Measurements from ENCODE around the gene ASB18. TPM values are rescaled to one million over a fixed set of nuclear protein-coding genes. Genes with fewer than 3 reads are reported as not detected.

Gene ASB18
- total RNA-seq, 1 donor from 2014 or later: not detected

DNA sequence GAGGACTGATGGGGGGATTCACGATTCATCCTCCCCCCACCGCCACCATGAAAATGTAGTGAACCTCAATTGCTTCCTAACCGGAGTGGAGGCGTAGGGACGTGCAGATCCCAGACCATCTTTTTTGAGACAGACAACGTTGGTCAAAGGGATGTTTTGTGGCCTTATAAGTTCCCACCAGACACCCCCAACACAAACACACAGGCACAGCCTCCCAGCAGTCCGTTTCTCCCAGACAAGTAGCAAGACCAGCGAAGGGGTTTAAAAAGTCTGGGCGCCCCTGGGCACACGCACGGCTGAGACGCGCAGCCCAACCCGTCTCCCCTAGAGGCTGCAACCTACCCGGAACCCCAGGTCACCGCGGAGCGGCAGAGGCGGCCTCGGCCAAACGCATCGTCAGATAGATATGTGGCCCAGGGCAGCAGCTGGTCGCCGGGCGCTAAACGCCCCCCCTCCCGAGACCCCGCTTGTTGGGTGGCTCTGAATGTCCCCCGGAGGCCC is 97.4 kb downstream of the ASB18 start:
- no peaks in the 10 kb centered on the region for H3K36me3 Mint-ChIP-seq (ENCODE audit: low read depth)
- ChIA-PET POLR2A (no interaction called here), CTCF (no interaction called here)
- ATAC-seq (ENCODE audit: low read depth) (no peak), DNase-seq (no peak)
- H3K4me3 Mint-ChIP-seq: no peak overlapping the region
- no peak overlapping the region for H3K27ac Mint-ChIP-seq
- TF ChIP-seq, protein P1, sequence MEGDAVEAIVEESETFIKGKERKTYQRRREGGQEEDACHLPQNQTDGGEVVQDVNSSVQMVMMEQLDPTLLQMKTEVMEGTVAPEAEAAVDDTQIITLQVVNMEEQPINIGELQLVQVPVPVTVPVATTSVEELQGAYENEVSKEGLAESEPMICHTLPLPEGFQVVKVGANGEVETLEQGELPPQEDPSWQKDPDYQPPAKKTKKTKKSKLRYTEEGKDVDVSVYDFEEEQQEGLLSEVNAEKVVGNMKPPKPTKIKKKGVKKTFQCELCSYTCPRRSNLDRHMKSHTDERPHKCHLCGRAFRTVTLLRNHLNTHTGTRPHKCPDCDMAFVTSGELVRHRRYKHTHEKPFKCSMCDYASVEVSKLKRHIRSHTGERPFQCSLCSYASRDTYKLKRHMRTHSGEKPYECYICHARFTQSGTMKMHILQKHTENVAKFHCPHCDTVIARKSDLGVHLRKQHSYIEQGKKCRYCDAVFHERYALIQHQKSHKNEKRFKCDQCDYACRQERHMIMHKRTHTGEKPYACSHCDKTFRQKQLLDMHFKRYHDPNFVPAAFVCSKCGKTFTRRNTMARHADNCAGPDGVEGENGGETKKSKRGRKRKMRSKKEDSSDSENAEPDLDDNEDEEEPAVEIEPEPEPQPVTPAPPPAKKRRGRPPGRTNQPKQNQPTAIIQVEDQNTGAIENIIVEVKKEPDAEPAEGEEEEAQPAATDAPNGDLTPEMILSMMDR (IDR thresholded peaks at IDR 0.05): no peak
- H3K4me1 Mint-ChIP-seq: peaks cover 10% of the 10 kb centered on the region
- H3K27me3 Mint-ChIP-seq: peaks cover 59% of the 10 kb centered on the region
- H3K9me3 Mint-ChIP-seq: no peaks in the 10 kb centered on the region
- intact Hi-C loops (cut with micrococcal nuclease): no loop called here

GRCh38 chr2:236165842-236166795 is 98.1 kb downstream of the ASB18 start:
- TF ChIP-seq, protein P1 (IDR thresholded peaks at IDR 0.05): no peak
- intact Hi-C loops (cut with micrococcal nuclease): no loop called here
- CTCF ChIA-PET: no interaction called here

DNA sequence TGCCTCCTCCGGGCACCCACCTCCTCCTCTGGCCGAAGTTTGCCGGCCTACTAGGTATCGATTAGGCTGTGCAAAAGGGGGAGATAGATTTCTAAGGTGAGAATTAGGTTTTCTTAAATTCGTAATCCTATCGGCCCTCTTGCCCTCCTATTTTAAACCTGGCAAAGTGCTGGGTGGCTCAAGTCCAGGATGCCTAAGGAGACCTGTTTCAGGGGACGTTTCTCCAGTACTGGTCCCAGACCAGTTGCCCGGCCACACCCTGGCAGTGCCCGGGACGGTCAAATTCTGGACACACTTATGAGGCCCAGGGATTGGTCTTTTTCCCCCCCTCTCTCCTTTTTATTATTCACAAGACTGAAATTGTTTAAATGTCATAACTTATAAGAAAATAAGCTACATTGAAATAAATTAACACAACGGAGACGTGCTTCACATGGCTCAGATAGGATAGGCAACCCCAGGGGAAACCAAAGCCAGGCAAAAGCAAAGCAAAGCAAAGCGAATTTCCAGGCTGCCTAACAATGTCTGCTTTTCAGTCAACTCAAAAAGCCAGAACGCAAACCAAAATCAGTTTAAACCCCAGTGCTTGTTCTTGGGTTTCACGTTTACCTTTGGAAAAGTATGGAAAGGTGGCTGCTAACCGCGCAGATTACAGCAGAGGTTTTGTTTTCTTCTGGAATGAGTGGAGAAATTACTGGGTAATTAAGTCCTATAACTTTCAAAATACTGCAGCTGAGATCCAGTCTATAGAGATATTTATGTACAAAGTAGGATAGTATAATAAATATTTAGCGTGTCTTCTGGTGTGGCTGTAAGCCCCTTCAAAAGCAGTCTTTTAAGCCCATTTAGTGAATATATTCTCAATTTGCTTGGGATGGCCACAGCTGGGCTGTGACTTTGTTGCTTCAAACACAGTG is 99.0 kb downstream of the ASB18 start:
- TF ChIP-seq, protein P1 (IDR thresholded peaks at IDR 0.05): no peak
- ATAC-seq (ENCODE audit: low read depth) (no peak), DNase-seq (no peak)
- Mint-ChIP-seq H3K27me3 (peaks cover 59% of the 10 kb centered on the region), H3K36me3 (ENCODE audit: low read depth) (no peaks in the 10 kb centered on the region), H3K27ac (no peak overlapping the region), H3K4me3 (no peak overlapping the region), H3K9me3 (no peaks in the 10 kb centered on the region), H3K4me1 (peaks cover 10% of the 10 kb centered on the region)
- CTCF ChIA-PET: no interaction called here
- intact Hi-C loops (cut with micrococcal nuclease): no loop called here
- POLR2A ChIA-PET: no interaction called here

More at GRCh38 chr2:236165842-236166795, 98.1 kb downstream of the ASB18 start:
- Mint-ChIP-seq H3K4me1 (peaks cover 10% of the 10 kb centered on the region), H3K9me3 (no peaks in the 10 kb centered on the region), H3K27me3 (peaks cover 60% of the 10 kb centered on the region), H3K27ac (no peak overlapping the region), H3K4me3 (no peak overlapping the region), H3K36me3 (ENCODE audit: low read depth) (no peaks in the 10 kb centered on the region)
- DNase-seq: no peak
- ATAC-seq (ENCODE audit: low read depth): no peak
- POLR2A ChIA-PET: no interaction called here

DNA sequence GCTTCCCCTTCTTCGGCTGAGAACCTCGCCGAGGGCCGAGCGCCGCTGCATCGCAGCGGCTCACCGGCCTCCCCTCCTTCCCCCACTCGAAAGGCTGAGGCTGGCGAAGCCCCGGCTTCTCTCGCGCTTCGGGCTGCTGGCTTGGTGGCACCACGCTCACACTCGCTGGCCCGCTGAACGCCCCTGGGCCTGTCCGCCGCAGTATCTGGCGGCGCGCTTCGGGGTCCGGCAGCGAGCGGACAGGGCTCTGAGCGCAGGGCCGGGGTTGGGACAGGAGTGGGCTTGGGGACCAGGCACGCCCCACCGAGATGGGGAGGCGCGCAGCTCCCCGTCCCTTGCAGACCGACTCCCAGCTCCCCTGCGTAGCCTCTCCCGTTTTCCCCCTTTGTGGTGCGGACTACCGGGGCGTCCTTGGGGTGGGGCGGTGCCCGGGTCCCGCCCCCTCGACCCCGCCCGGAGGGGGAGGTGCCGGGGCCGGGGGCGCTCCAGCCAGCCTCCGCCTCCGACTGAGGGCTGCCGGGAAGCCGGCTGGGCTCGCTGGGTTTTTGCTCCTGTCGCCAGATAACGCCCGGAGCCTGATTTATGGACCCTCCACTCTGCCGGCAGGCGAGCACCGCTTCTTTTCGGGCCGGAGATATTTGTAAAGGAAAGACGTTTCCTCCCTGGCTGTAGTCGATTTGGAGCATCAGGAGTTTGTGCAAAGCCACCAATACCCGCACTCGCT is 99.8 kb downstream of the ASB18 start:
- H3K9me3 Mint-ChIP-seq: no peaks in the 10 kb centered on the region
- intact Hi-C loops (cut with micrococcal nuclease): no loop called here
- TF ChIP-seq, protein P1 (IDR thresholded peaks at IDR 0.05): no peak
- no peaks in the 10 kb centered on the region for H3K36me3 Mint-ChIP-seq (ENCODE audit: low read depth)
- CTCF ChIA-PET: no interaction called here
- H3K4me3 Mint-ChIP-seq: no peak overlapping the region
- no peak overlapping the region for H3K27ac Mint-ChIP-seq
- DNase-seq: no peak
- H3K27me3 Mint-ChIP-seq: peaks cover 51% of the 10 kb centered on the region
- no peak for ATAC-seq (ENCODE audit: low read depth)
- H3K4me1 Mint-ChIP-seq: peaks cover 10% of the 10 kb centered on the region
- POLR2A ChIA-PET: no interaction called here

Measured in activated B cell treated with CpG ODN at 0.5 μM for 24 hours (primary cell).